NCI-H2107 (cell line): ENCODE results near the gene UBALD1.

Experiments used
- DNase-seq: peaks from one replicate; lab custom pipeline; 2025; lab: John Stamatoyannopoulos, UW

UBALD1 gene

DNA sequence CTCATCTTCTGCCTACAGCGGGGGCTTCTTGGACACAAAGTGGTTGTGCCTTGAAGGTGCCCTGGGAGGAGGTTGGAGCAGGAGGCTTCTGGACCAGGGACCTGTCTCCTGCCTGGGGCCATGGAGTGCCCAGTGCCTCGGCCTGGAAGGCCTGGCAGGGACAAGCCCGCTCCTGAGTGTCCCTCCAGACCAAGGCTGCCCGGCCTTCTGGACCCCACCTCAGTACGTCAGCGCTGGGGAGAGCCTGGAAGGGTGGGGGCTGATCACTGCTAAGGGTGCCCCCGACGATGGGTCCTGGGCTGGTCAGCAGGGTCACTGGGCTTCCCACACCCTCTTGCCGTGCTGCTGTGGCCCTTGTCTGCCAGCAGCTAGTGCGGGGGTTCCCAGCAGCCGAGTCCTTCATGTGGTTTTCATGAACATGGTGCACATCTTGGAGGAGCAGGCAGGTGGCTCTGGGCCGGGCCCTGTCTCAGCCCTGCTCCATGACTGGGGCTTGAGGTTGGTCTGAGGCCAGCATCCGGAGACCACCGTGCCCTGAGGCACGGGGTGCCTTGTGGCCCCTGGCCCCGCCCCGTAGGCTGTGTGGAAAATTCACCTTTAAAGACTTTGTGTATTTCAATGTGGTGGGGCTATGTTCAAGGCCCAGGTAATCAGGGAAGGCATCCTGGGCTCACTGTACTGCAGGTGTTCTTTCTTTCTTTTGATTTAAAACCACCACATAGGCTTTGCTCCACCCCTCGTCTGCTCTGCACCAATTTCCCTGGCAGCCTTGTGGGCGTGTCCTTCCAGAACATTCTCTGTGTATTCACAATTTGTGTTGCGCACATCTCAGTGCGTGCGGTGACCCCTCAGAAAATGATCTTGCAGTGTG, 32.3 kb upstream of the UBALD1 start:
- no peak for DNase-seq

DNA sequence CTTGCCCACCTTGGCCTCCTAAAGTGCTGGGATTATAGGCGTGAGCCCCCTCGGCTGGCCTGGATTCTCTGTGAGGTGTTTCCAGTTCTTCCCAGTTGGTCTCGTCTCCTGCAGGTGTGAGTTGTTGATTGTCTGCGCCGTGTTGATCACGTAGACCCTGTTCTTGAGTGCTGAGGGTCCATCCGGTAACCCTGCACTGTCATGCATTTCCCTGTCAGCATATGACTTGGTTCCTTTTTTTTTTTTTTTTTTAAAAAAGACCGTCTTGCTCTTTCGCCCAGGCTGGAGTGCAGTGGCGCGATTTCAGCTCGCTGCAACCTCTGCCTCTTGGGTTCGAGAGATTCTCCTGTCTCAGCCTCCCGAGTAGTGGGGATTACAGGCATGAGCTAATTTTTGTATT, 27.2 kb upstream of the UBALD1 start:
- DNase-seq: no peak

DNA sequence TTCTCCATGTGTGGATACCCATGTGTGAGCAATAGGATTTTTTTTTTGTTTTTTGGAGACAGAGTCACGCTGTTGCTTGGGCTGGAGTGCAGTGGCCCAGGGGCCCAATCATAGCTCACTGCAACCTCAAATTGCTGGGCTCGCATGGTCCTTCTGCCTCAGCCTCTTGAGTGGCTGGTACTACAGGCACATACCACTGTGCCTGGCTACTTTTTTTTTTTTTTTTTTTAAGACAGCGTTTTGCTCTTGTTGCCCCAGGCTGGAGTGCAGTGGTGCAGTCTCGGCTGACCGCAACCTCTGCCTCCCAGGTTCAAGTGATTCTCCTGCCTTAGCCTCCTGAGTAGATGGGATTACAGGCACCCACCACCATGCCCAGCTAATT, 26.6 kb upstream of the UBALD1 start:
- no peak for DNase-seq

DNA sequence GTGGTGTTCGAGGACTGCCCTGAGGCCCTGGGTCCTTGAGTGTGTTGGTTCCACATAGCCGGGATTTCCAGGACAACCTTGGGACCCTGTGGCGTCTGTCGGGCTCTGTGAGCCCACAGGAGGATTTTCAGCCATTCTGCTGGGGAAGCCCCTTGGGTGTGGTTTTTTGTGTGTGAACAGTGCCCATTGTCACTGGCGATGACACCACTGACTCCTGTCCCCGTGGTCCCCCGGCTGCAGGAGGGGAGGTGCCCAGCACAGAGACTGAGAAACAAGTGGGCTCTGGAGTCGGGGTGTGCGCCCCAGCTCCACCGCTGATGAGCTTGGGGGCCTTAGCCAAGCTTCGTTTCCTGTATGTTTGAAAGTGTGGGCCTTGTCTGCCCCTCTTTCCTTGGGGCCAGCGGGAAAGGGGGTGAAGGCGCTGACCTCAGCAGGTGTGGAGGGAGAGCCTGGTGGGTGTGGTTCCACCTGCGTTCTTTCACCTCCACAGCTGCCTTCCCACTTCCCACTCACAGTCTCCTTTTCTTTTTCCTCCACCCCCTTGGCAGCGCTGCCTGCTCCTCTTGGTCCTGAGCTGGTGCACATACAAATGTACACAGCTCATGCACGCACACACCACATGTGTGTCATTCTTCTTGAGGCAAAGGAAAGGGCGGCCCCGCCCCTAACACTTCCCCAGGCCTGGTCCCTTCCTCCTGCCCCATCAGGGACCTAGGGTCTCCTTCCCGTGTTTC, 26.1 kb upstream of the UBALD1 start:
- no peak for DNase-seq

DNA sequence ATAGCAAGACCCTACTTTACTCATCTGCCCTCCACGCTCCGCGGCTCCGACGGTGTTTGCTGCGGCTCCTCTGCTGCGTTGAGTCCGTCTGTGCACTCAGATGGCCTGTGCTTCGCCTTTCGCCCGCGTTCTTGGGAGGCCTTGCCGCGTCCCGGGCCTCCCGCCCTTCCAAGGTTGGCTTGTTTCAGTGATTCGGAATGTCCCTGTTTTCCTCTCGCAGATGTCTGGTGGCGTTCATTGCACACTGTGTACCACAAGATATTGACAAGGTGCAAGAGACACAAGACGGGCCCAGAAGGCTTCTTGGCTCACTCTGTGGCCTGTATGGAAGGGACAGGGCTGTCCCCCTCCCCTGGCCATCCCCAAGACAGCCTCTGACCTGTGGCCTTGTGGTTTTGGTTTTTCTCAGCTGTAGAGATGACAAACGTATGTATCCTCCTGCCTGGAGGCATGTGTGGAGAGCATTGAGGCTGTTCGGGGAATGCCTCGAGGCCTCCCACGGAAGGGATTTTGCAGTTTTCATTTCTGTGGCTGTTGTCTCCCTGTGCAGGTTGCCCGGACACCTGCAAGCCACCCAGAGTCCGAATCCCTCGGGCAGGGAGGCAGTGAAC, 25.3 kb upstream of the UBALD1 start:
- no peak for DNase-seq

DNA sequence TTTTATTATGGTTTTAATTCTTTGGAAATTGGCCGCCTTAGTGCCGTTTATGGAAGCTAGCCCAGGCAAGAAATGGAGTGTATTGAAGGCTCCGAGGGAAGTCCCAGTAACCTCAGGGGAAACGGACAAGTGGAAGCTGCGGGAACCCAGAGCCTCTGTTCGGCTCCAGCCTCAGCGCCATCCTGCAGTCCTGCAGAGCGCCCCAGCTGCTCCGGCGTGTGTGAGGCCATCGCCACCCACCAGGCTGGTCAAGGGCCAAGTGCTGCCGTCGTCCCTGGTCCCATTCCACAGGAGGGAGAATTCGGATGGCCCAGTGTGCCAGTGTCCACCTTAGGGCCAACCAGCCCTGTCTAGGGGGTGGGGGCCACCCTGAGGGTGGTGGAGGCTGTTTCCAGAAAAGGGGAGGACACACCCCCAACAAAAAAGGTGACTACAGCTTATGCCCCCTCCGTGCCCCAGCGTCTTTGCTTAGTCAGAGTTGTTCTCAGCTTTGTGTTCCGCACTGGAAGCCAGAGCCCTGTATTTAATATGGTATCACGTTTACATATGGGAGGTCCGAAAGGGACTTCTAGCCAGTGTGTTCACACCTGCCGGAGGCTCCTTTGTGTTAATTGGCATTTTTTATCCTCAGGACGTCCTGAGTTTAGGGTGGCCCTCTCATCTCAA, 22.9 kb upstream of the UBALD1 start:
- no peak for DNase-seq

DNA sequence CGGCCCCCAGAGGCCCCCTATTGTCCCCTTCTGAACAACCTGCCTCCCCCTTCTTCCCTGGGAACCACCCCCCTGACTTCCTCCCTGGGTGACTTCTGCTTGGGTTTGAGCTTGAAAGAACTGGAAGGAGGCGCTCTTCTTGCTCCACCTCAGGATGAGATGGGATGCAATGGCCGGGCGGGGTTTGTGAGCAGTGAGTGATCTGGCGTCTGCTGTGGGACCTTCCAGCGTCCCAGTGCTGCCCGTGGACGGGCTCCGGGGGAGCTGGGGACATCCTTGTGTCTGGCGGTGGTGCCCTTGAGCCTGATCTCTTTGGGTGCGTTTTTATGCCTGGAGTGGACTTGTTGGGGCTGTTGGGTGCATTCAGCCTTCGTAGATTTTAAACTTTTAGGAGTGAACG, 21.5 kb upstream of the UBALD1 start:
- DNase-seq: no peak

DNA sequence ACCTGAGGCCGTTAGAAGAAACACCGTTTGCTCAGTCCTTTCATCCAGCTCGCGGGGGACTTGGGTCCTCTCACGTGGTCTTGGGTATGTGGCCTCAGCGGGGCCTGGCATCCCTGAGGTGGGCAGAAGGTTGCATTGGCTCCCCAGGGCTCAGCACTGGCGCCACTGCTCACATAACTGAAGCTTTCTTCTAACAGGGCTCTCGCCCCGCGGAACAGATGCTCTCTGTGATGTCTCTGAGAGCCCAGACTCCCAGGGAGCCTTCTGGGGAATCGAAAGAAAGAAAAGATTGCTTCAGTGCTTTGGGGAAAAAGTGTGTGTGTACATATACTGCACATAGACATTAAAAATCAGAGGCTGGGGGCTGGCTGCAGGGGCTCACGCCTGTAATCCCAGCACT, 20.1 kb upstream of the UBALD1 start:
- no peak for DNase-seq

DNA sequence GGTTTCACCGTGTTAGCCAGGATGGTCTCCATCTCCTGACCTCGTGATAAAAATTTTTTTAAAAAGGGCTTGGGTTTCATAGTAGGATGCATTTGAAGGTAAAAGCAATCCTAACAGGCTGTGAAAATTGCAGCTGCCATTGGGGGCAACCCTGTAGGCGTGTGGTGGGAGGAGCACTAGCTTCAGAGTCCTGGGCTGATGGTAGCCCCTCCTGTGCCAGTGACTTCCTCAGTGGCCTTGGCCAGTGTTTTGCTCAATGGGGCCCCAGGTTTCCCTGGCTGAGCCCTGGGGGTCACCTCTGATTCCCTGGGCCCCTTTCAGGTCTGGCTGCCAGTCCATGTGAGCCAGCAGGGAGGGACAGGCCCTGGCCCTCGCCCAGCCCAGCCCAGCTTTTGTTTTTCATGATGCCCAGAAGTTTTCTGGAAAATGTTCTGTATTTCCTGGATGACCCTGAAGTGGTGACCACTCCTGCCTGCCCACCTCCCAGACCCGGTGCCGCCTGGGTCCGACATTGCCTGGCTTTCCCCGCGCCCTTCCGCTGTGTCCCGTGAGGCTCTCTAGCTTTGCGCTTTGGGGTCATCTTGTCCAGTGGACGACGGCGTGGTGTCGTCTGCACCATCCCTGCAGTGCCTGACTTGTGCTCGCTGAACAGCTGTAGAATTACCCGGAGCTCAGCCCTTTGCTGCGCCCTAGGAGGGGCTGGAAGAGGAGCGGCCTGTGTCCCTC, 19.4 kb upstream of the UBALD1 start:
- no peak for DNase-seq

DNA sequence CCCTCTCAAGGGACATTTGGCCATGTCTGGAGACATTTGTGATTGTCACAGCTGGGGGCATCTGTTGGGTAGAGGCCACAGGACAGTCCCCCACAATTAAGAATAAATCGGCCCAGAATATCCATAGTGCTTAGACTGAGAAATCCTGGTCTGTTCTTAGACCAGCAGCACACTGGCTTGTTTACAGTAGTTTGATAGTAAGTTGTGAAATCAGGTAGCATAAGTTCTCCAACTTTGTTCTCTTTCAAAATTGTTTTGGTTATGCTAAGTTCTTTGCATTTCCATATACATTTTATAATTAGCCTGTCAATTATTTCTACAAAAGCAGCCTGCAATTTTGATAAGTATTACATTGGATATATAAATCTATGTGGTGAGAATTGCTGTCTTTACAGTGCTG, 16.8 kb upstream of the UBALD1 start:
- DNase-seq: no peak

DNA sequence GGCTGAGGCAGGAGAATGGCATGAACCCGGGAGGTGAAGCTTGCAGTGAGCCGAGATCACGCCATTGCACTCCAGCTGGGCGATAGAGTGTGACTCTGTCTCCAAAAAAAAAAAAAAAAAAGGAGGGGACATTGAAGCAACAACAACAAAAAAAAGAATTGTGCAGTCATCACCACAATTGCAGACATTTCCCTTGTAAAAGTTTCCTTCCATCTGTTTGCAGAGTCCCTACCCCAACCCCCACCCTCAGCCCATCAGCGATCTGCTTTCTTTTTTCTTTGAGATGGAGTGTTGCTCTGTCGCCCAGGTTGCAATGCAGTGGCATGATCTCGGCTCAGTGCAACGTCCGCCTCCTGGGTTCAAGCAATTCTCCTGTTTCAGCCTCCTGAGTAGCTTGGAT, 13.6 kb upstream of the UBALD1 start:
- no peak for DNase-seq

DNA sequence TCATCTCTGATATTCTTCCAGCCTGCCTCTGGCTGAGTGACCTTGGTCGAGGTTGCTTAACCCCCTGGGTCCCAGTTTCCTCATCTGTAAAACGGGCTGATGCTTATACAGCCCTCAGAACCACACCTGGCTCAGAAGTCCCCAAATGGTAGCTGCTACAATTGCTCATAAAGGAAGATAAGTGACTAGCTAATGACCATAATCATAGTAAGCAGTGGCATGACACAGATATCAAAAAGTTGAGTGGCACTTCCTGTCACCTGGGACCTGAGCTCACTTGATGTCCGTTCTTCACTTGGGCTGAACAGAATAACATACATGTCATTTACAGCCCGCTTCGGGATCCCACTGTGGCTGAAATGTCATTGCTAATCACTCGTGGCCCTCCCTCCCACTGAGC, 11.7 kb upstream of the UBALD1 start:
- no peak for DNase-seq

DNA sequence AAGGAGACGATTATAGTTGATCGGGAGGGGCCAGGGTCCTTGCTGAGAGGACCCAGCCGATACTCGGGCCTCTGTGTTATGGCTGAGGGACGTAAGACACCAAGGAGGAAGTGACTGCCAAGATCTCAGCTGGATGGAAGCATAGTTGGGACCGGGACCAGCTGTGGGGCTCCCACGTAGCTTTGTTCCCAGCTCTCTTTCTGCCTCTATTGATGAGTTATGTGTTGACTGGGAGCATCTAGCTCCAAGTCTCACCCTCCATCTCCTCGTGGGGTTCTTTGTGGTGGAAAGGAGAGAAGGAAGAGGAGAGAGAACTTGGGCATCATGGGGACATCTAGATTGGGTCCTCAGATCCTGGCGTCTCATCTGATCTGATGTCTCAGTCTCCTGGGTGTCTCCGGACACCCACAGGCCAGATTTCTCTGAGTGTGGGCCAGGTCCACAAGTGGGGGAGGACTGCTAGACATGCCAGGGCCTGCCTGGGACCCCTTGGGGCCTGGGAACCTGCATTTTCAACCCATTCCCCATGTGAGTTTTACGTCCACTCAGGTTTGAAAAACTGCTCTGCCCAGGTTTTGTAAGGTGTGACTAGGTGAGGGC, 11.0 kb upstream of the UBALD1 start:
- DNase-seq: no peak

DNA sequence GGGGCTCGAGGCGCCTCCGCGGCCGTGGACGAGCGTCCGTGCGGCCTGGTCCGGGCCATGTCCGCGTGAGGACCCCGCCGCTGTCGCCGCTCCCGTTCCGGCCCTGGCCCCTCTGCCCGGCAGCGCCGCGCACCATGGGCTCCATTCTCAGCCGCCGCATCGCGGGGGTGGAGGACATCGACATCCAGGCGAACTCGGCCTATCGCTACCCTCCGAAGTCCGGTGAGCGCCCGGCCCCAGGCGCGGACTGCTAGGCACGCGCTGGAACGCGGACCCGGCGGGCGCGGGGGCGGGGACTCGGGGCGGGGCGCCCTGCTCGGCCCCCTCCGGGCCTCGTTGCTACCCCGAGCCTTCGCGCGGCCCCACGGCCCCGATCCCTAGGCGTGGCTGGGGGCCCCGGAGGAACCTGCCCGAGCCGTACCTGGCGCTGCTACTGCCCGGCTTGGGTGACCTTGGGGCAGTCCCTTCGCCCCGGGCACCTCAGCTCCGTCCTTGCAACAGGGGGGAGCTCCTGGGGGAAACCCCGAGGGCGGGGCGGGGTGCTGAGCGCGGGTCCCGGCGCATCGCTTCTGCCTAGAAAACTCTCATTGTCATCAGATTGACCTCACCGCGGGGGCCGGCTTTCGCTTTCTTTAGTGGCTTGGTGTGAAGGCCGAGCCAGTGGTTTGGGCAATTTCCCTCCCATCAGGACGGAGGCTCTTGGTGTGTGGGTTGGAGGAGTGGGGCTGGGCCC, 10.3 kb upstream of the UBALD1 start:
- no peak for DNase-seq

DNA sequence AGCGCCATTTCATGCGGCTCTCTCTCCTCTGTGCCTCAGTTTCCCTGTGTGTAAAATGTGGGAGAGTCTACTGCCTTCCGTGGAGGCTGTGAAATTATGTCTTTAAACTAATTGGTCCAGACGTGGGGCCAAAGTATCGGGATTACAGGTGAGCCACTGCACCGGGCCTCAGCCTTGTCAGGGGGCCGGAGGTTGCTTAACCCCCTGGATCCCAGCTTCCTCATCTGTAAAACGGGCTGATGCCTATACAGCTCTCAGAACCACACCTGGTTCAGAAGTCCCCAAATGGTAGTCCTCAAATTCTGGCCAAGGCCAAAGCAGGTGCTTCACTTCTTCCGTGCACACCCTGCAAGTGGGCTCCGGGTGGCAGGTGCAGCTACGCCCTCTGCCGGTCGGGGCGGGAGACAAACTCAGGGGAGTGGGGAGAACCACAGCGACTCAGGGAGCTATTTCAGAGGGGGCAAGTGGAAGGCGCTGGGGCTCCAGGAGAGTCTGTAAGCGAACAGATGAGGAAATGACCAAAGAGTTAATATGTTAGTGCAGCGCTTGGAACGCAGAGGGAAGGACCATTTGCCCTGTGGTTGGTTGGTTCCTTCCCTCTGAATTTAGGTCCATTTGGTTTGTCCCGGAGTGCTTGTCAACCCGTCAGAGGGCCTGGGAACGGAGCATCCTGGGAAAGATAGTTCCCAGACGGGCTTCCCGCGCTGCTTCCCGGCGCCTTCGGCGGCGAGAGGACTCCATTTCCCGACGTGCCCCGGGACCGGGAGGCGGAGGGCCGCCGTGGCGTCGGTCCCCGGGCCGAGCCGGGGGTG, 9.5 kb upstream of the UBALD1 start, which contains the start of gene MGRN1:
Gene MGRN1, plus strand, starts transcription at position 812 of the 812 bp plus-strand sequence. CDS start 135 bp downstream, outside the sequence.
- peak; percentile 93 for DNase-seq

DNA sequence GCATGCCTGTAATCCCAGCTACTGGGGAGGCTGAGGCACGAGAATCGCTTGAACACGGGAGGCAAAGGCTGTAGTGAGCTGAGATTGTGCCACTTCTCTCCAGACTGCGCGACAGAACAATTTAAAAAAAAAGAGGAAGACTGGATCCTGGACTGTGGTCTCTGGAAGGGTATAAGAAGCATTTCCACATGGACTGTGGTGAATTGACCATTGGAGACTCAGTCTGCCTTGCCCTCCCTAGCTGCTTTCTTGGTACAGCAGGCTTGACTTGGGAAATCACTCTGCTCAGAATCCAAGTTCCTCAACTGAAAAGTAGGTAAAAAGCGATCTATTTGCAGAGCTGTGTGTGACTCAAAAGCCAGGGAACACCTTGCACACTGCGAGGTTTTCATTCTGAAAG, 8.9 kb upstream of the UBALD1 start:
- DNase-seq: no peak

DNA sequence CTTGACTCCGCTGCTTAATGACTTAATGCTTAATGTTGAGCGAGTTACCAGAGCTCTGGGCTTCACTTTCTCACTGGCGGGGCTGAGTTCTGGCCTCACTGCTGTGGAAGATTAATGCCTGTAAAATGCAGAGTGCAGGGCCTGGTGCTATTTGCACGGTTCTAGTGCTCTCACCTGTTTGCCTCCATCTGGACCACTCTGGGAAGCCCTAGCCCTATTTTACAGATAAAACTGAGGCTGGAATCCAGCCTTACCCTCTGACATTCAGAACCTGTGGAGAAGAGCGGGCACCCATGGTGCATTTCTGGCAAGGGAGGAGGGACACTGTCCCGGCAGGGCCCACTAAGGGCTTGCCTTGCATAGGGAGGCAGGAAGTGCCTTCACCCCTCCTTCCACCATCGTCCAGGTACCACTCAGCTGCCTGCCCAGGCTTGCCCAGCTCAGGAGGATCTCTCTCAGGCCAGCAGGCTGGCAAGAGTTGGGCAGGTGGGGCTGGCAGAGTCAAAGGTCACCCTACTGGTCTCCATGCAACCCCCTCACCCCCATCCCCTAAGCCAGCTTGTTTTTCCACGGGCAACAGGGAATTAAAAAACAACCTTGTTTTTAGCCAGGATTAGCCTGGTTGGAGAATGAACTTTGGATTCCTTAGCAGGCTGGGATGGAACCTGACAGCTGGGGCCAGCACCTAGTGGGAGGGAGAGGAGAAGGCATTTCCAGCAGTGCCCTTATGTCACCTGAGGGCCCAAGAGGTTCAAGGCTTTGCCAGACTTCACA, 4.1 kb upstream of the UBALD1 start:
- DNase-seq: no peak

DNA sequence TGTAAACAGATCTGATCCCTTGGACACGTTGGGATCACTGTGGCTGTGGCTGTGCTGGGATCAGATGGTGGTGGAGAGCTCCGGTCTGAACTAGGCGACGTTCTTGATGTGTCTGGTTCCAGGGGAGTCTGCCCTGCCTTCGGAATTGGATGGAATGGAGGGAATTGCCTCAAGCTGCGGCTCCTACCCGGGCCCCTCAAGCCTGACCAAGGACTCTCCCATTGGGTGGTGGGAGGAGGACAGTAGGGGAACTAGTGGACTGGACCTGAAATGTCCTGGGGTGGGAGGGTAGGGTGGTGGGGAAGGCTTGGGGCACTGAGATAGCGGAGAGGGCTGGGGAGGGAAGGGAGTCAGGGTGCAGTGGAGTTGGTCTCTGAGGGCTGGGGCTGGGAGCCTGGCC, 3.2 kb upstream of the UBALD1 start:
- DNase-seq: no peak
